K562 (cell line): ENCODE measurements around the gene DAB1. TPM values are rescaled to one million over a fixed set of nuclear protein-coding genes. Genes with fewer than 3 reads are reported as not detected.

Experiments
- ATAC-seq: fragments of 200-7000 bp; cut with Tn5 transposase; 3 replicates; pipeline ENCODE4 v1.9.1; 2020; ENCODE audit warnings: moderate library complexity
- BruUV-seq: library from RNA; stranded (reverse); fragments of 400-500 nt; replicated peaks from 2 replicates; lab custom pipeline; 2021; lab: Mats Ljungman, UMichigan
- CTCF ChIA-PET: fragments of 300-600 bp; formaldehyde crosslinking; extraction: SDS; loops from one replicate; lab custom pipeline; 2021; ENCODE audit warnings: low intra/inter-chr PET ratio; lab: Yijun Ruan, JAX
- POLR2A ChIA-PET: fragments of 300-600, 350-650 bp; sonication (Branson Sonifier 250); formaldehyde crosslinking; extraction: SDS; loops from one replicate; lab custom pipeline; 2021; ENCODE audit warnings: antibody characterized with exemption, inconsistent platforms; lab: Yijun Ruan, JAX
- DNase-seq, 4 experiments: peaks; one replicate each; pipeline versions ENCODE4 v3.0.0 to v3.0.0-alpha.2; 2011 to 2018; ENCODE audit warnings: low spot score in 3 of 4, mixed read lengths in 3 of 4; ENCODE audit errors: extremely low read depth in 1 of 4
- FAIRE-seq: peaks from 2 replicates; lab custom pipeline; 2011; peaks lifted over from hg19 to GRCh38; lab: Jason Lieb, UNC
- H2AFZ ChIP-seq: 2 replicates; pipeline ENCODE4 v1.6.0; 2011; ENCODE audit warnings: low read depth, low read length, control low read depth, inconsistent platforms
- H3K27ac ChIP-seq: fragments of 200-600 bp; 3 replicates; pipeline ENCODE4 v1.8.0; 2011; ENCODE audit warnings: low read depth, mild to moderate bottlenecking, control low read depth, inconsistent platforms, low read length, moderate library complexity, mixed read lengths; ENCODE audit errors: extremely low read depth
- H3K27me3 ChIP-seq, 2 experiments: fragments of 300-600 bp in 1 of 2; 2 replicates in 1 of 2; 3 replicates in 1 of 2; pipeline versions ENCODE4 v1.6.0 to v1.8.0; 2011; ENCODE audit warnings: inconsistent platforms in 2 of 2, low read length in 2 of 2, mild to moderate bottlenecking in 1 of 2, mixed read lengths in 1 of 2, moderate library complexity in 1 of 2; ENCODE audit not compliant: control insufficient read depth in 2 of 2, insufficient read depth in 2 of 2
- H3K36me3 ChIP-seq: fragments of 300-600 bp; 3 replicates; pipeline ENCODE4 v1.8.0; 2011; ENCODE audit warnings: mild to moderate bottlenecking, low read length, inconsistent platforms; ENCODE audit not compliant: control insufficient read depth, insufficient read depth
- H3K4me1 ChIP-seq, 2 experiments: fragments of 200-600 bp in 1 of 2; replicated peaks in 1 of 2; 2 replicates in 1 of 2; 3 replicates in 1 of 2; pipeline versions ENCODE4 v1.5.1 to v1.8.0; 2011; ENCODE audit warnings: inconsistent platforms in 2 of 2, low read length in 2 of 2, mild to moderate bottlenecking in 1 of 2, mixed read lengths in 1 of 2, moderate library complexity in 1 of 2; ENCODE audit not compliant: control insufficient read depth in 2 of 2, insufficient read depth in 2 of 2
- H3K4me2 ChIP-seq: 2 replicates; pipeline ENCODE4 v1.6.1; 2011; ENCODE audit warnings: low read length, control low read depth, inconsistent platforms, mixed read lengths; ENCODE audit not compliant: insufficient read depth
- H3K4me3 ChIP-seq: fragments of 200-600 bp; sonication (generic), shearing (Covaris generic); 2 replicates; pipeline ENCODE4 v1.5.1; 2016; ENCODE audit warnings: control low read depth, inconsistent platforms
- H3K79me2 ChIP-seq: fragments of 200-600 bp; 3 replicates; pipeline ENCODE4 v1.8.0; 2011; ENCODE audit warnings: low read length, inconsistent platforms; ENCODE audit not compliant: control insufficient read depth, insufficient read depth
- H3K9ac ChIP-seq, 2 experiments: 2 replicates each; pipeline versions ENCODE4 v1.6.0 to v1.6.1; 2011; ENCODE audit warnings: low read depth in 2 of 2, low read length in 2 of 2, control low read depth in 1 of 2, inconsistent platforms in 1 of 2, mild to moderate bottlenecking in 1 of 2, mixed read lengths in 1 of 2; ENCODE audit not compliant: insufficient read depth in 1 of 2
- H3K9me1 ChIP-seq: one replicate; pipeline ENCODE4 v1.6.0; 2011; ENCODE audit warnings: inconsistent platforms, mild to moderate bottlenecking, low read length, moderate library complexity; ENCODE audit not compliant: control insufficient read depth, insufficient read depth
- H3K9me3 ChIP-seq: replicated peaks from 2 replicates; pipeline ENCODE4 v1.5.1; 2011; ENCODE audit warnings: low read depth, low read length, inconsistent platforms; ENCODE audit not compliant: control insufficient read depth, insufficient read depth
- H4K20me1 ChIP-seq: replicated peaks from 2 replicates; pipeline ENCODE4 v1.6.1; 2011; ENCODE audit warnings: low read length, inconsistent platforms, mixed read lengths; ENCODE audit not compliant: control insufficient read depth, insufficient read depth
- CBX2 ChIP-seq: fragments of 200-600 bp; sonication (generic); IDR thresholded peaks from one replicate; pipeline ENCODE4 v1.6.1; 2012; ENCODE audit warnings: mild to moderate bottlenecking, low read length, inconsistent platforms; ENCODE audit not compliant: insufficient read depth, poor library complexity, severe bottlenecking
- HEY1 ChIP-seq: fragments of 250-450 bp; sonication (Bioruptor Pico); IDR thresholded peaks from 2 replicates; pipeline ENCODE4 v1.5.0; 2020; ENCODE audit warnings: mild to moderate bottlenecking, moderate library complexity, borderline replicate concordance
- HLTF ChIP-seq: fragments of 450-650 bp; IDR thresholded peaks from 2 replicates; pipeline ENCODE4 v1.6.1; 2016
- NCOR1 ChIP-seq: fragments of 450-650 bp; IDR thresholded peaks from 2 replicates; pipeline ENCODE4 v1.6.1; 2016; ENCODE audit warnings: mild to moderate bottlenecking, moderate library complexity
- NFATC3 ChIP-seq: fragments of 450-650 bp; IDR thresholded peaks from 2 replicates; pipeline ENCODE4 v1.6.1; 2017; ENCODE audit warnings: mild to moderate bottlenecking
- SMAD4 ChIP-seq: fragments of 250-450 bp; sonication (Bioruptor Pico); conservative IDR thresholded peaks from 2 replicates; pipeline ENCODE4 v1.8.0; 2021; ENCODE audit warnings: inconsistent platforms, mild to moderate bottlenecking, moderate library complexity
- TFAM ChIP-seq: fragments of 250-450 bp; sonication (Bioruptor Pico); conservative IDR thresholded peaks from 2 replicates; pipeline ENCODE4 v1.5.0; 2021; ENCODE audit warnings: mild to moderate bottlenecking, moderate library complexity
- U2AF2 ChIP-seq: fragments of 200-400 bp; formaldehyde crosslinking; optimal IDR thresholded peaks from 2 replicates; pipeline ENCODE3; 2017; ENCODE audit warnings: low read depth, mild to moderate bottlenecking, low read length
- ZBED1 ChIP-seq: IDR thresholded peaks from 2 replicates; pipeline ENCODE4 v1.6.1; 2014
- ZC3H4 ChIP-seq: sonication (generic); formaldehyde crosslinking; IDR thresholded peaks from 2 replicates; pipeline ENCODE4 v1.9.0; 2021; ENCODE audit warnings: missing genetic modification reagents, borderline replicate concordance
- ZNF165 ChIP-seq: fragments of 250-450 bp; sonication (Bioruptor Pico); IDR thresholded peaks from 2 replicates; pipeline ENCODE4 v1.4.0; 2020; ENCODE audit warnings: borderline replicate concordance
- ZNF184 ChIP-seq: sonication (generic); formaldehyde crosslinking; IDR thresholded peaks from 2 replicates; pipeline ENCODE4 v1.5.0; 2020; ENCODE audit warnings: missing genetic modification reagents
- ZNF354B ChIP-seq: fragments of 250-450 bp; sonication (Bioruptor Pico); IDR thresholded peaks from 2 replicates; pipeline ENCODE4 v1.4.0; 2020
- ZNF707 ChIP-seq: fragments of 250-450 bp; sonication (Bioruptor Pico); conservative IDR thresholded peaks from 2 replicates; pipeline ENCODE4 v1.8.0; 2022; ENCODE audit warnings: inconsistent platforms, mild to moderate bottlenecking, moderate library complexity
- WGBS: fragments of 100-300 bp; shearing (Covaris generic); methylation state at CpG from one replicate; pipeline ENCODE4 v1.1.6; 2016; ENCODE audit warnings: low coverage, mixed read lengths; ENCODE audit not compliant: insufficient coverage; ENCODE audit errors: missing lambda C conversion rate; 5-methylcytosine and 5-hydroxymethylcytosine counted together
- in situ Hi-C: fragments of 300-500 bp; cut with MboI; formaldehyde crosslinking; loops from 4 replicates; pipeline ENCODE4 v1.15.0; 2018; ENCODE audit warnings: inconsistent platforms, mixed read lengths
- intact Hi-C: fragments of 100-400 bp; cut with micrococcal nuclease; formaldehyde crosslinking; loops from 2 replicates; pipeline ENCODE4 v1.14.2; 2022
- polyA plus RNA-seq, 8 experiments: library from polyadenylated mRNA; depleted of rRNA in 4 of 8; stranded (reverse) in 5 of 8; unstranded in 3 of 8; fragments of >200 nt; fragmentation: Nextera tagmentation in 2 of 8; fragmentation: Illumina TruSeq in 1 of 8; extraction: Ambion mirVana in 2 of 8; extraction: Trizol in 1 of 8; gene quantifications; 2 replicates each; pipeline versions ENCODE4 v1.2.1 to v1.2.3, GENCODE V29; 2011 to 2014; ENCODE audit warnings: inconsistent platforms in 1 of 8, missing spikeins in 1 of 8
- total RNA-seq, 7 experiments: library from RNA; depleted of rRNA in 6 of 7; stranded (reverse); fragments of >200 nt in 6 of 7; fragmentation: Illumina TruSeq in 2 of 7; extraction: Trizol in 2 of 7; gene quantifications; 2 replicates each; pipeline versions ENCODE4 v1.2.1 to v1.2.3, GENCODE V29; 2011 to 2021; ENCODE audit warnings: low replicate concordance in 1 of 7
- TF ChIP-seq, protein P1 (sequence below): fragments of 150-350 bp; conservative IDR thresholded peaks from 2 replicates; pipeline ENCODE4 v1.6.1; 2014; ENCODE audit warnings: low read length
- TF ChIP-seq, protein P2 (sequence below), 2 experiments: fragments of 200-800 bp in 1 of 2; sonication (Bioruptor generic) in 1 of 2; sonication (generic) in 1 of 2; formaldehyde crosslinking in 1 of 2; IDR thresholded peaks in 1 of 2; conservative IDR thresholded peaks in 1 of 2; 2 replicates each; pipeline versions ENCODE4 v1.5.0 to v1.6.1; 2016 to 2020; ENCODE audit warnings: missing compliant biosample characterization in 1 of 2, missing genetic modification characterization in 1 of 2, missing genetic modification reagents in 1 of 2
- TF ChIP-seq, protein P3 (sequence below): fragments of 450-650 bp; IDR thresholded peaks from 2 replicates; pipeline ENCODE4 v1.6.1; 2017; ENCODE audit warnings: antibody characterized with exemption, mild to moderate bottlenecking

Gene DAB1
- total and polyA plus RNA-seq, 9 of the 15 experiments (the other 6 are each of a cell fraction or from before 2014, with no cell fraction given) = not detected

DNA sequence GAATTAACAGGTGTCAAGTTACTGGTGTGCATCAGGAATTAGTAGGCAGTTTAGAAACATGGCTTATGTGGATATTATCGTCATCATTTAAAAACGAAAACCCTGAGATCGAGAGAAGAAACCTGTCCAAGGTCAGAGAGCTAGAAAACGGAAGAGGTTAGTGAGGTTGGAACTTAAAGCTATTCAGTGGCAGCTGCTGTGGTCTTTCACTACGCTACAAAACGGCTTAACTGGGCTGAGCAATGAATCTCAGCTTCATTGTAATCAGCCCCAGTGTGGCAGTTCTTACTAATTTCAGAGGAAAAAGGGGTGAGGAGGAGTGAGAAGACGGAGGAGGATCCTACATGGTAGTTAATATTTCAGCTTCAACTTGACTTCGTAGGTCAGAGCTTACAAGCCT is 77.9 kb downstream of the DAB1 start:
- no peak overlapping the region for H2AFZ ChIP-seq
- POLR2A ChIA-PET = no interaction called here
- H3K9me1 ChIP-seq = no peaks in the 10 kb centered on the region
- no peaks in the 10 kb centered on the region for H4K20me1 ChIP-seq
- H3K4me1 ChIP-seq = peaks cover 0 to 4% of the 10 kb centered on the region in 2 experiments; a peak in 2 of 5 replicates
- H3K27ac ChIP-seq = no peak overlapping the region
- BruUV-seq = no TSS peak
- FAIRE-seq (no peak), DNase-seq (no peak), ATAC-seq (no peak)
- no peak overlapping the region for H3K9ac ChIP-seq
- TF ChIP-seq, protein P1, sequence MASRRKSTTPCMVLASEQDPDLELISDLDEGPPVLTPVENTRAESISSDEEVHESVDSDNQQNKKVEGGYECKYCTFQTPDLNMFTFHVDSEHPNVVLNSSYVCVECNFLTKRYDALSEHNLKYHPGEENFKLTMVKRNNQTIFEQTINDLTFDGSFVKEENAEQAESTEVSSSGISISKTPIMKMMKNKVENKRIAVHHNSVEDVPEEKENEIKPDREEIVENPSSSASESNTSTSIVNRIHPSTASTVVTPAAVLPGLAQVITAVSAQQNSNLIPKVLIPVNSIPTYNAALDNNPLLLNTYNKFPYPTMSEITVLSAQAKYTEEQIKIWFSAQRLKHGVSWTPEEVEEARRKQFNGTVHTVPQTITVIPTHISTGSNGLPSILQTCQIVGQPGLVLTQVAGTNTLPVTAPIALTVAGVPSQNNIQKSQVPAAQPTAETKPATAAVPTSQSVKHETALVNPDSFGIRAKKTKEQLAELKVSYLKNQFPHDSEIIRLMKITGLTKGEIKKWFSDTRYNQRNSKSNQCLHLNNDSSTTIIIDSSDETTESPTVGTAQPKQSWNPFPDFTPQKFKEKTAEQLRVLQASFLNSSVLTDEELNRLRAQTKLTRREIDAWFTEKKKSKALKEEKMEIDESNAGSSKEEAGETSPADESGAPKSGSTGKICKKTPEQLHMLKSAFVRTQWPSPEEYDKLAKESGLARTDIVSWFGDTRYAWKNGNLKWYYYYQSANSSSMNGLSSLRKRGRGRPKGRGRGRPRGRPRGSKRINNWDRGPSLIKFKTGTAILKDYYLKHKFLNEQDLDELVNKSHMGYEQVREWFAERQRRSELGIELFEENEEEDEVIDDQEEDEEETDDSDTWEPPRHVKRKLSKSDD = no peak
- TF ChIP-seq CBX2 = no peak
- TF ChIP-seq ZNF707 = no peak
- no peak for TF ChIP-seq SMAD4
- TF ChIP-seq NFATC3 = no peak
- no peak for TF ChIP-seq NCOR1
- TF ChIP-seq, protein P2, sequence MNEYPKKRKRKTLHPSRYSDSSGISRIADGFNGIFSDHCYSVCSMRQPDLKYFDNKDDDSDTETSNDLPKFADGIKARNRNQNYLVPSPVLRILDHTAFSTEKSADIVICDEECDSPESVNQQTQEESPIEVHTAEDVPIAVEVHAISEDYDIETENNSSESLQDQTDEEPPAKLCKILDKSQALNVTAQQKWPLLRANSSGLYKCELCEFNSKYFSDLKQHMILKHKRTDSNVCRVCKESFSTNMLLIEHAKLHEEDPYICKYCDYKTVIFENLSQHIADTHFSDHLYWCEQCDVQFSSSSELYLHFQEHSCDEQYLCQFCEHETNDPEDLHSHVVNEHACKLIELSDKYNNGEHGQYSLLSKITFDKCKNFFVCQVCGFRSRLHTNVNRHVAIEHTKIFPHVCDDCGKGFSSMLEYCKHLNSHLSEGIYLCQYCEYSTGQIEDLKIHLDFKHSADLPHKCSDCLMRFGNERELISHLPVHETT (CRISPR knock-in tag; conservative IDR thresholded peaks at IDR 0.05 in 1 of 2, IDR thresholded peaks at IDR 0.05 in 1 of 2) = no peak
- no peak for TF ChIP-seq ZNF165
- TF ChIP-seq ZNF184 = no peak
- no peak for TF ChIP-seq ZBED1
- TF ChIP-seq HEY1 (CRISPR knock-in tag) = no peak
- no peak for TF ChIP-seq ZNF354B (CRISPR knock-in tag)
- TF ChIP-seq, protein P3, sequence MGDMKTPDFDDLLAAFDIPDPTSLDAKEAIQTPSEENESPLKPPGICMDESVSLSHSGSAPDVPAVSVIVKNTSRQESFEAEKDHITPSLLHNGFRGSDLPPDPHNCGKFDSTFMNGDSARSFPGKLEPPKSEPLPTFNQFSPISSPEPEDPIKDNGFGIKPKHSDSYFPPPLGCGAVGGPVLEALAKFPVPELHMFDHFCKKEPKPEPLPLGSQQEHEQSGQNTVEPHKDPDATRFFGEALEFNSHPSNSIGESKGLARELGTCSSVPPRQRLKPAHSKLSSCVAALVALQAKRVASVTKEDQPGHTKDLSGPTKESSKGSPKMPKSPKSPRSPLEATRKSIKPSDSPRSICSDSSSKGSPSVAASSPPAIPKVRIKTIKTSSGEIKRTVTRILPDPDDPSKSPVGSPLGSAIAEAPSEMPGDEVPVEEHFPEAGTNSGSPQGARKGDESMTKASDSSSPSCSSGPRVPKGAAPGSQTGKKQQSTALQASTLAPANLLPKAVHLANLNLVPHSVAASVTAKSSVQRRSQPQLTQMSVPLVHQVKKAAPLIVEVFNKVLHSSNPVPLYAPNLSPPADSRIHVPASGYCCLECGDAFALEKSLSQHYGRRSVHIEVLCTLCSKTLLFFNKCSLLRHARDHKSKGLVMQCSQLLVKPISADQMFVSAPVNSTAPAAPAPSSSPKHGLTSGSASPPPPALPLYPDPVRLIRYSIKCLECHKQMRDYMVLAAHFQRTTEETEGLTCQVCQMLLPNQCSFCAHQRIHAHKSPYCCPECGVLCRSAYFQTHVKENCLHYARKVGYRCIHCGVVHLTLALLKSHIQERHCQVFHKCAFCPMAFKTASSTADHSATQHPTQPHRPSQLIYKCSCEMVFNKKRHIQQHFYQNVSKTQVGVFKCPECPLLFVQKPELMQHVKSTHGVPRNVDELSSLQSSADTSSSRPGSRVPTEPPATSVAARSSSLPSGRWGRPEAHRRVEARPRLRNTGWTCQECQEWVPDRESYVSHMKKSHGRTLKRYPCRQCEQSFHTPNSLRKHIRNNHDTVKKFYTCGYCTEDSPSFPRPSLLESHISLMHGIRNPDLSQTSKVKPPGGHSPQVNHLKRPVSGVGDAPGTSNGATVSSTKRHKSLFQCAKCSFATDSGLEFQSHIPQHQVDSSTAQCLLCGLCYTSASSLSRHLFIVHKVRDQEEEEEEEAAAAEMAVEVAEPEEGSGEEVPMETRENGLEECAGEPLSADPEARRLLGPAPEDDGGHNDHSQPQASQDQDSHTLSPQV = no peak
- no peak for TF ChIP-seq TFAM (CRISPR knock-in tag)
- no peak for TF ChIP-seq U2AF2
- TF ChIP-seq HLTF = no peak
- no peak for TF ChIP-seq ZC3H4 (CRISPR knock-in tag)
- WGBS = 0% methylated on average over 8 of the region's 8 CpGs
- no peaks in the 10 kb centered on the region; a peak in 1 of 5 replicates for H3K27me3 ChIP-seq
- no peaks in the 10 kb centered on the region for H3K79me2 ChIP-seq
- CTCF ChIA-PET = no interaction called here
- no peak overlapping the region for H3K4me3 ChIP-seq
- in situ Hi-C loops (no loop called here), intact Hi-C loops (no loop called here)
- H3K9me3 ChIP-seq = no peaks in the 10 kb centered on the region
- H3K36me3 ChIP-seq = no peaks in the 10 kb centered on the region
- no peak overlapping the region for H3K4me2 ChIP-seq
